Activated CD4-positive, CD25-positive, alpha-beta regulatory T cell treated with anti-CD3 and anti-CD28 coated beads, Interleukin-2, amount 50 U/mL, for 16 hours (primary cell): ENCODE results near the gene RBMY1E.
"Not testable (repeated sequence)": the region's sequence is repeated elsewhere in the genome, so short reads cannot be mapped to it uniquely, and the experiment has no call there.

Experiments used
- DNase-seq: peaks from one replicate; pipeline ENCODE4 v3.0.0-alpha.2; 2020; ENCODE audit warnings: low read depth, low spot score

Gene RBMY1E

DNA sequence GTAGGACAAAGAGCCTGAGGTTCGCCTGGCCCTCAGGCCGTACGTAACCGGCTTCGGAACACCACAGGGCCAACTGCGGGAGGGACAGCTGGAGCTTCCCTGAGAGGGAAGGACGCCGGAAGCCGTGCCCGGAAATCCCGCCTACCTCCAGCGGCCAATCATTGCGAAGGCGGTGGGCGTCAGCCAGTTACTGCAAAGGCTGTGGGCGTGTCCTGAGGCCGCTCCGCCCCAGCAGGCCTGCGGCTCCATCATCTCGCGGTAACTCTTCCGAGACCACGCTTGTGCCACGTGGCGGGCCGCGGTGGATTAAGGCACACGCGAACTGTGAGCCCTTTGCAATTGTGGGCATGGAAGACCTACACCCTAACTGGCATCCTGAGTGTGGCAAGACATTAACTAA lies at the start of gene RBMY1E:
RBMY1E (minus strand) TSS at position 101 of the 400 bp plus-strand sequence. CDS start 1,978 bp downstream, outside the sequence.
- not testable (repeated sequence) for DNase-seq

DNA sequence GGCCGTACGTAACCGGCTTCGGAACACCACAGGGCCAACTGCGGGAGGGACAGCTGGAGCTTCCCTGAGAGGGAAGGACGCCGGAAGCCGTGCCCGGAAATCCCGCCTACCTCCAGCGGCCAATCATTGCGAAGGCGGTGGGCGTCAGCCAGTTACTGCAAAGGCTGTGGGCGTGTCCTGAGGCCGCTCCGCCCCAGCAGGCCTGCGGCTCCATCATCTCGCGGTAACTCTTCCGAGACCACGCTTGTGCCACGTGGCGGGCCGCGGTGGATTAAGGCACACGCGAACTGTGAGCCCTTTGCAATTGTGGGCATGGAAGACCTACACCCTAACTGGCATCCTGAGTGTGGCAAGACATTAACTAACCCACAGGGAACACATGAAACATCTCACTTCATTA lies 23.4 kb downstream of the RBMY1E start, which contains the start of gene RBMY1D:
RBMY1D (minus strand) TSS at position 101 of the 400 bp plus-strand sequence. CDS start 2,013 bp downstream, outside the sequence.
- not testable (repeated sequence) for DNase-seq

DNA sequence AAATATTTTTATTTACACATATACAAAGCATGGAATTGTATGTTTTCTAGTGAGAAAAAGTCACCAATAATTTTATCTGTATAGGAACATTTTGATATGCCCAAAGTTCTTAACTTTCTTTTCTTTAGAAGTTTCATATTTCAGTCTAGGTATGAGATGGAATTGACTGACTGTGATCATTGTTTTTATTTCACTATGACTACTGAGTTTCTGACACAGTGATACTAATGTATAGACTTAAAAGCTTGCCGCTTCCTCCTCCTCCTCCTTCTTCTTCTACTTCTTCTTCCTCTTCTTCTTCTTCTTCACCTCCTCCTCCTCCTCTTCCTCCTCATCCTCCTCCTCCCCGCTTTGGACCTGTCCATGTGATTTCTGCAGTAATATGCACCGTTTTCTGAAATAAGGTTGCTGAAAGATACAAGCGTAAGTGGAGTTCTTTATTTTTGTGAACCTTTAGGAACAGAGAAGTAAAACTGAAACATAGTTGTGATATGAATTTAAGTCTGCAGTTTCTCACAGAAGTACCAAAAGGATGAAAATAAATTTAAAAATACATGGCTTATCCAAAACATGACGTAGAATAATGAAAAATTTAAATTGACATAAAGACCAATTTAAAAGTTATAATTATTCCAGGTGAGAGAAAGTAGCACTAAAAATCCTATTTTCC lies 48.3 kb downstream of the RBMY1E start:
- DNase-seq = not testable (repeated sequence)
